HG03066 (cell line): ENCODE results near the gene CYP2C19.
"Not testable (repeated sequence)": the region's sequence is repeated elsewhere in the genome, so short reads cannot be mapped to it uniquely, and the experiment has no call there.

ENCODE experiments used
- ATAC-seq: cut with Tn5 transposase; IDR thresholded peaks from one replicate; pipeline ENCODE4 v1.9.1; 2021; ENCODE audit warnings: low read depth; ENCODE audit not compliant: unreplicated experiment

CYP2C19 gene

GRCh38 chr10:94878649-94879048 lies 116.2 kb downstream of the CYP2C19 start:
- no peak for ATAC-seq

DNA sequence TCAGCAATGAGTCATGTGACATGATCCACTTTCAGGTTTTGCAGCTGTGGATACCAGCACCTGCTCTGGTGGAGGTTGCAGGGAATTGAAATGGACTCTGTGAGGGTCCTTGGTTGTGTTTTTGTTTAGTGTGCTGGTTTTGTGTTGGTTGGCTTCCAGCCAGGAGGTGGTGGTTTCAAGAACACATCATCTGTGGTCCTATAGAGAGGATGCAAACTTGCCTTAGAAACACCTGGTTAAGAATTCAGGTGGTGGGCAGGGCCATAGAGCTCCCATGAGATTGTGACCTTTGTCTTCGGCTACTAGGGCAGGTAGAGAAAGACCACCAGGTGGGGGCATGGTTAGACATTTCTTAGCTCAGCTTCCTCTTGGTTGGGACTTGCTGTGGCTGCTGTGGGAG lies 116.7 kb downstream of the CYP2C19 start:
- ATAC-seq = no peak

DNA sequence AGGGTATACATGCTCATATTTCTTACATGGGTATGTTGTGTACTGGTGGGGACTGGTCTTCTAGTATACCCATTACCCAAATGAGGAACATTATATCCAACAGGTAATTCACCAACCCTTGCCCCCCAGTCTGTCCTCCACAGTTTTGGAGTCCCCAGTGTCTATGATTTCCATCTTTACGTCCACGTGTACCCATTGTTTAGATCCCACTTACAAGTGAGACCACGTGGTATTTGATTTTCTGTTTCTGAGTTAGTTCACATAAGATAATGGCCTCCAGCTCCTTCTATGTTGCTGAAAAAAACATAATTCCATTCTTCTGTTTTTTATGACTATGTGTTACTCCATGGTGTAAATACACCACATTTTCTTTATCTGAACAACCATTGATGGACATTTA lies 126.6 kb downstream of the CYP2C19 start:
- no peak for ATAC-seq

- no peak for ATAC-seq
Measured at GRCh38 chr10:94890264-94891022, 128.0 kb downstream of the CYP2C19 start.

GRCh38 chr10:94898414-94898813 lies 135.9 kb downstream of the CYP2C19 start:
- ATAC-seq = not testable (repeated sequence)

DNA sequence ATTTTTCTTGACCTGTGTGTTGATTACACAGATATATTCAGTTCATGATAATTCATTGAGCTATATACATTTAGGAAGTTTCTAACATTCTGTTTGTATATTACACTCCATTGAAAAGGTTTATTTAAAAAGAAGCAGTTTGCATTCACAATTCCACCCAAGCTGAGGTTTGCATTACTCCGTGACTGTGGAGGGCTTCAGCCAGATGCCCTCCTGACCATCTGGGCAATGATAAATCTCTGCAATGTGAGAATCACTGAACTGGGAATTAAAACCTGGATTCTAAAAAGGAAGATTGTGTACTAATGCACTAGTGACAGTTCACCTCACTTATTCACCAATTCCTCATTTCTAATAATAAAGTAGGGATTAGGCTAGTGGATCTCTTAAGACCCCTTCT lies 139.6 kb downstream of the CYP2C19 start:
- ATAC-seq = no peak

GRCh38 chr10:94902570-94902969 lies 140.1 kb downstream of the CYP2C19 start:
- ATAC-seq = no peak
